Osteoblast (primary cell): ENCODE data around the gene NEURL1B. TPM values are rescaled to one million over a fixed set of nuclear protein-coding genes. Genes with fewer than 3 reads are reported as not detected.

Experiments used
- DNase-seq: peaks from one replicate; pipeline ENCODE4 v3.0.0; 2011; ENCODE audit warnings: low spot score, mixed read lengths; ENCODE audit not compliant: insufficient read length; ENCODE audit errors: missing footprints
- H2AFZ ChIP-seq: 2 replicates; pipeline ENCODE4 v1.6.0; 2011; ENCODE audit warnings: mild to moderate bottlenecking, low read length
- H3K27ac ChIP-seq: 2 replicates; pipeline ENCODE4 v1.5.1; 2011; ENCODE audit warnings: mild to moderate bottlenecking, low read depth, low read length, moderate library complexity
- H3K27me3 ChIP-seq: 2 replicates; pipeline ENCODE4 v1.6.0; 2012; ENCODE audit warnings: mild to moderate bottlenecking, control low read depth, inconsistent platforms, low read length, moderate library complexity; ENCODE audit not compliant: insufficient read depth
- H3K36me3 ChIP-seq: 2 replicates; pipeline ENCODE4 v1.5.1; 2011; ENCODE audit warnings: mild to moderate bottlenecking, low read length, control low read depth, moderate library complexity; ENCODE audit not compliant: insufficient read depth
- H3K4me1 ChIP-seq: 2 replicates; pipeline ENCODE4 v1.5.1; 2011; ENCODE audit warnings: mild to moderate bottlenecking, low read length, control low read depth, moderate library complexity; ENCODE audit not compliant: insufficient read depth
- H3K4me2 ChIP-seq: 2 replicates; pipeline ENCODE4 v1.6.0; 2011; ENCODE audit warnings: mild to moderate bottlenecking, low read length; ENCODE audit not compliant: insufficient read depth
- H3K4me3 ChIP-seq: fragments of 200-600 bp; sonication (generic); 3 replicates; pipeline ENCODE4 v1.5.1; 2012; ENCODE audit warnings: mild to moderate bottlenecking, low read length, inconsistent platforms; ENCODE audit not compliant: insufficient read depth
- H3K79me2 ChIP-seq: 2 replicates; pipeline ENCODE4 v1.6.0; 2012; ENCODE audit warnings: mild to moderate bottlenecking, low read length, control low read depth, inconsistent platforms; ENCODE audit not compliant: insufficient read depth
- H3K9me3 ChIP-seq: 2 replicates; pipeline ENCODE4 v1.5.1; 2011; ENCODE audit warnings: low read depth, low read length, control low read depth
- H4K20me1 ChIP-seq: 2 replicates; pipeline ENCODE4 v1.6.0; 2012; ENCODE audit warnings: mild to moderate bottlenecking, low read length, control low read depth; ENCODE audit not compliant: insufficient read depth
- CTCF ChIP-seq: IDR thresholded peaks from 2 replicates; pipeline ENCODE4 v1.5.1; 2011; ENCODE audit warnings: mild to moderate bottlenecking, low read depth, low read length, moderate library complexity; ENCODE audit errors: extremely low read depth
- total RNA-seq: library from RNA; depleted of rRNA; stranded (reverse); fragments of >200 nt; gene quantifications from 2 replicates; pipeline ENCODE4 v1.2.3, GENCODE V29; 2012

The NEURL1B gene
- total RNA-seq, 1 donor: 0.36 TPM

- Histone ChIP-seq H3K79me2 (no peaks in the 10 kb centered on the region), H3K27me3 (peaks cover 30% of the 10 kb centered on the region), H3K27ac (no peak overlapping the region), H3K4me2 (no peak overlapping the region), H3K9me3 (peaks cover 5% of the 10 kb centered on the region), H2AFZ (no peak overlapping the region), H3K4me1 (no peaks in the 10 kb centered on the region), H3K4me3 (no peak overlapping the region), H3K36me3 (no peaks in the 10 kb centered on the region), H4K20me1 (no peaks in the 10 kb centered on the region)
- no peak for TF ChIP-seq CTCF
- DNase-seq: no peak
These were observed 30.4 kb upstream of the NEURL1B start for GRCh38 chr5:172610643-172611042.

- H2AFZ ChIP-seq: no peak overlapping the region
- TF ChIP-seq CTCF: no peak
- H3K4me2 ChIP-seq: no peak overlapping the region
- H3K79me2 ChIP-seq: no peaks in the 10 kb centered on the region
- no peak overlapping the region for H3K27ac ChIP-seq
- no peaks in the 10 kb centered on the region for H4K20me1 ChIP-seq
- no peaks in the 10 kb centered on the region for H3K4me1 ChIP-seq
- no peak overlapping the region for H3K4me3 ChIP-seq
- DNase-seq: no peak
- no peaks in the 10 kb centered on the region for H3K9me3 ChIP-seq
- H3K36me3 ChIP-seq: no peaks in the 10 kb centered on the region
- peaks cover 32% of the 10 kb centered on the region for H3K27me3 ChIP-seq
These were observed 29.1 kb upstream of the NEURL1B start for GRCh38 chr5:172611913-172612312.

- no peak overlapping the region for H3K4me3 ChIP-seq
- H3K27me3 ChIP-seq: peaks cover 29% of the 10 kb centered on the region
- H2AFZ ChIP-seq: no peak overlapping the region
- H3K79me2 ChIP-seq: no peaks in the 10 kb centered on the region
- no peak for TF ChIP-seq CTCF
- no peaks in the 10 kb centered on the region for H4K20me1 ChIP-seq
- DNase-seq: no peak
- H3K9me3 ChIP-seq: no peaks in the 10 kb centered on the region
- H3K4me1 ChIP-seq: no peaks in the 10 kb centered on the region
- H3K27ac ChIP-seq: no peak overlapping the region
- no peaks in the 10 kb centered on the region for H3K36me3 ChIP-seq
- H3K4me2 ChIP-seq: no peak overlapping the region
These were observed 28.3 kb upstream of the NEURL1B start for GRCh38 chr5:172612771-172613170.

GRCh38 chr5:172616136-172616535 is 24.9 kb upstream of the NEURL1B start:
- Histone ChIP-seq H3K4me1 (no peaks in the 10 kb centered on the region), H3K36me3 (no peaks in the 10 kb centered on the region), H3K4me3 (no peak overlapping the region), H4K20me1 (no peaks in the 10 kb centered on the region), H3K4me2 (no peak overlapping the region), H3K9me3 (no peaks in the 10 kb centered on the region), H3K27ac (no peak overlapping the region), H3K79me2 (no peaks in the 10 kb centered on the region), H2AFZ (no peak overlapping the region), H3K27me3 (peaks cover 19% of the 10 kb centered on the region)
- no peak for DNase-seq
- no peak for TF ChIP-seq CTCF
